ENCODE results near the gene GPATCH2L. TPM values are rescaled to one million over a fixed set of nuclear protein-coding genes. Genes with fewer than 3 reads are reported as not detected.

The GPATCH2L gene
- total and polyA plus RNA-seq, 8 donors = 38.9 to 50.5 (median 42.8) TPM

- TF ChIP-seq CTCF (IDR thresholded peaks at IDR 0.05) = no peak
- DNase-seq = peak in 1 of 4 donors; percentile 71
- no peak overlapping the region for H3K4me3 ChIP-seq
- ATAC-seq = no peak
- intact Hi-C loops (cut with DNase I) = no loop called here
- H3K36me3 ChIP-seq = no peaks in the 10 kb centered on the region
- H3K9me3 ChIP-seq = no peaks in the 10 kb centered on the region
- H3K27me3 ChIP-seq = peaks cover 9 to 84% of the 10 kb centered on the region in 2 donors
- H3K27ac ChIP-seq = no peak overlapping the region
- no peaks in the 10 kb centered on the region for H3K4me1 ChIP-seq
These were observed 20.4 kb upstream of the GPATCH2L start for GRCh38 chr14:76131071-76131965.

- DNase-seq (peak in 2 of 4 donors; percentile 43 to 48), ATAC-seq (peak; percentile 52)
- Histone ChIP-seq H3K27me3 (peaks cover 27 to 99% of the 10 kb centered on the region in 2 donors), H3K4me3 (no peak overlapping the region), H3K36me3 (no peaks in the 10 kb centered on the region), H3K27ac (no peak overlapping the region), H3K9me3 (no peaks in the 10 kb centered on the region), H3K4me1 (no peaks in the 10 kb centered on the region)
- intact Hi-C loops (cut with DNase I) = no loop called here
- TF ChIP-seq CTCF (IDR thresholded peaks at IDR 0.05) = no peak
These were observed 18.6 kb upstream of the GPATCH2L start for GRCh38 chr14:76133103-76133502.

GRCh38 chr14:76134231-76134630 is 17.5 kb upstream of the GPATCH2L start:
- Histone ChIP-seq H3K4me3 (no peak overlapping the region), H3K9me3 (no peaks in the 10 kb centered on the region), H3K36me3 (no peaks in the 10 kb centered on the region), H3K4me1 (peaks cover 0 to 6% of the 10 kb centered on the region in 2 donors), H3K27ac (no peak overlapping the region), H3K27me3 (peaks cover 38 to 100% of the 10 kb centered on the region in 2 donors)
- intact Hi-C loops (cut with DNase I) = no loop called here
- ATAC-seq (no peak), DNase-seq (no peak)
- TF ChIP-seq CTCF (IDR thresholded peaks at IDR 0.05) = no peak

- ATAC-seq (no peak), DNase-seq (no peak)
- TF ChIP-seq CTCF (IDR thresholded peaks at IDR 0.05) = no peak
- intact Hi-C loops (cut with DNase I) = no loop called here
- peaks cover 0 to 6% of the 10 kb centered on the region in 2 donors for H3K4me1 ChIP-seq
- no peaks in the 10 kb centered on the region for H3K9me3 ChIP-seq
- H3K4me3 ChIP-seq = no peak overlapping the region
- H3K27me3 ChIP-seq = peaks cover 53 to 100% of the 10 kb centered on the region in 2 donors
- H3K36me3 ChIP-seq = no peaks in the 10 kb centered on the region
- no peak overlapping the region for H3K27ac ChIP-seq
These were observed 16.0 kb upstream of the GPATCH2L start for GRCh38 chr14:76135722-76136121.

- H3K9me3 ChIP-seq = no peaks in the 10 kb centered on the region
- no peaks in the 10 kb centered on the region for H3K36me3 ChIP-seq
- no peak for TF ChIP-seq CTCF (IDR thresholded peaks at IDR 0.05)
- H3K4me3 ChIP-seq = no peak overlapping the region
- peaks cover 0 to 6% of the 10 kb centered on the region in 2 donors for H3K4me1 ChIP-seq
- ATAC-seq = no peak
- peaks cover 55 to 99% of the 10 kb centered on the region in 2 donors for H3K27me3 ChIP-seq
- no peak overlapping the region for H3K27ac ChIP-seq
- DNase-seq = no peak
- intact Hi-C loops (cut with DNase I) = no loop called here
These were observed 15.1 kb upstream of the GPATCH2L start for GRCh38 chr14:76136476-76137110.
